GM12878 (cell line): ENCODE results near the gene PRKCB. TPM values are rescaled to one million over a fixed set of nuclear protein-coding genes. Genes with fewer than 3 reads are reported as not detected.

ENCODE experiments used
- CHD2 ChIP-seq: IDR thresholded peaks from 2 replicates; pipeline ENCODE4 v1.6.1; 2011; ENCODE audit warnings: low read depth, low read length, improper control_type of control experiment, borderline replicate concordance
- CREM ChIP-seq: IDR thresholded peaks from 2 replicates; pipeline ENCODE4 v1.6.1; 2014; ENCODE audit warnings: antibody characterized with exemption, low read depth
- FOXK2 ChIP-seq: fragments of 450-650 bp; IDR thresholded peaks from 2 replicates; pipeline ENCODE4 v1.6.1; 2017; ENCODE audit warnings: mild to moderate bottlenecking, moderate library complexity
- IRF3 ChIP-seq: fragments of 450-650 bp; IDR thresholded peaks from 2 replicates; pipeline ENCODE4 v1.6.1; 2014; ENCODE audit warnings: mild to moderate bottlenecking
- IRF5 ChIP-seq: fragments of 450-650 bp; IDR thresholded peaks from 2 replicates; pipeline ENCODE4 v1.6.1; 2017; ENCODE audit warnings: borderline replicate concordance
- POLR2AphosphoS5 ChIP-seq: IDR thresholded peaks from 2 replicates; pipeline ENCODE4 v1.6.1; 2011; ENCODE audit warnings: mild to moderate bottlenecking, low read length, inconsistent platforms
- ZNF384 ChIP-seq: IDR thresholded peaks from 2 replicates; pipeline ENCODE4 v1.6.1; 2012; ENCODE audit warnings: low read depth, mild to moderate bottlenecking, low read length, improper control_type of control experiment, borderline replicate concordance
- ZNF592 ChIP-seq: fragments of 450-650 bp; IDR thresholded peaks from 2 replicates; pipeline ENCODE4 v1.6.1; 2017; ENCODE audit warnings: mild to moderate bottlenecking, moderate library complexity
- polyA plus RNA-seq, 11 experiments: library from polyadenylated mRNA; depleted of rRNA in 4 of 11; unstranded in 6 of 11; stranded (reverse) in 5 of 11; fragments of >200 nt; fragmentation: Nextera tagmentation in 4 of 11; fragmentation: Illumina TruSeq in 1 of 11; extraction: Ambion mirVana in 4 of 11; extraction: Trizol in 1 of 11; gene quantifications; 1 replicate in 1 of 11; 2 replicates in 10 of 11; pipeline versions ENCODE4 v1.2.1 to v1.2.3, GENCODE V29; 2011 to 2016; ENCODE audit warnings: inconsistent platforms in 2 of 11, missing spikeins in 2 of 11, low read depth in 1 of 11
- total RNA-seq, 4 experiments: library from RNA; depleted of rRNA in 3 of 4; stranded (reverse); fragments of >200 nt in 3 of 4; fragmentation: Illumina TruSeq in 1 of 4; extraction: Trizol in 1 of 4; gene quantifications; 2 replicates each; pipeline versions ENCODE4 v1.2.1 to v1.2.3, GENCODE V29; 2013 to 2021

The PRKCB gene
- total and polyA plus RNA-seq, 10 of the 15 experiments (the other 5 are each of a cell fraction or from before 2014, with no cell fraction given) = 21.4 to 158 (median 97.3) TPM

GRCh38 chr16:23901178-23902033 is 65.6 kb downstream of the PRKCB start (continued):
- TF ChIP-seq ZNF592 (no peak), POLR2AphosphoS5 (no peak), CHD2 (no peak), ZNF384 (no peak), IRF5 (no peak), FOXK2 (no peak), IRF3 (no peak), CREM (no peak)
